ENCODE data around the gene MPEG1. TPM values are rescaled to one million over a fixed set of nuclear protein-coding genes. Genes with fewer than 3 reads are reported as not detected.
A peak's percentile ranks its signal among the peaks of the same experiment; 100 is the strongest.

MPEG1 gene
- total and polyA plus RNA-seq, 9 of the 15 experiments (the other 6 are each of a cell fraction or from before 2014, with no cell fraction given), result 0.07 TPM; not detected in 8

- in situ Hi-C loops (cut with MboI), result loop anchor here (25.0 kb wide), 1 partner anchor 505 kb away; no protein-coding TSS in a partner anchor
- TF ChIP-seq ZNF253 (CRISPR knock-in tag; conservative IDR thresholded peaks at IDR 0.05) (no peak), BDP1 (IDR thresholded peaks at IDR 0.05; ENCODE audit: insufficient read depth, insufficient read length) (no peak), CXXC5 (CRISPR knock-in tag; IDR thresholded peaks at IDR 0.05) (no peak), CBX1 (IDR thresholded peaks at IDR 0.05; ENCODE audit: low read depth) (no peak), RBM15 (IDR thresholded peaks at IDR 0.05; ENCODE audit: insufficient read depth, low read length) (no peak), MAFK (IDR thresholded peaks at IDR 0.05; ENCODE audit: low read length) (0 out of 2 replicates have a peak, but pooled peaks have one; percentile 5), MAFF (IDR thresholded peaks at IDR 0.05; ENCODE audit: low read length) (0 out of 2 replicates have a peak, but pooled peaks have one; percentile 31), ZNF316 (IDR thresholded peaks at IDR 0.05) (peak; percentile 47; the same call in 1 of the 2 replicates), C11orf30 (IDR thresholded peaks at IDR 0.05; ENCODE audit: low read depth) (peak; percentile 42; the same call in 1 of the 2 replicates)
- TF ChIP-seq, protein P1, sequence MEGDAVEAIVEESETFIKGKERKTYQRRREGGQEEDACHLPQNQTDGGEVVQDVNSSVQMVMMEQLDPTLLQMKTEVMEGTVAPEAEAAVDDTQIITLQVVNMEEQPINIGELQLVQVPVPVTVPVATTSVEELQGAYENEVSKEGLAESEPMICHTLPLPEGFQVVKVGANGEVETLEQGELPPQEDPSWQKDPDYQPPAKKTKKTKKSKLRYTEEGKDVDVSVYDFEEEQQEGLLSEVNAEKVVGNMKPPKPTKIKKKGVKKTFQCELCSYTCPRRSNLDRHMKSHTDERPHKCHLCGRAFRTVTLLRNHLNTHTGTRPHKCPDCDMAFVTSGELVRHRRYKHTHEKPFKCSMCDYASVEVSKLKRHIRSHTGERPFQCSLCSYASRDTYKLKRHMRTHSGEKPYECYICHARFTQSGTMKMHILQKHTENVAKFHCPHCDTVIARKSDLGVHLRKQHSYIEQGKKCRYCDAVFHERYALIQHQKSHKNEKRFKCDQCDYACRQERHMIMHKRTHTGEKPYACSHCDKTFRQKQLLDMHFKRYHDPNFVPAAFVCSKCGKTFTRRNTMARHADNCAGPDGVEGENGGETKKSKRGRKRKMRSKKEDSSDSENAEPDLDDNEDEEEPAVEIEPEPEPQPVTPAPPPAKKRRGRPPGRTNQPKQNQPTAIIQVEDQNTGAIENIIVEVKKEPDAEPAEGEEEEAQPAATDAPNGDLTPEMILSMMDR (IDR thresholded peaks at IDR 0.05 in 2 of 3, conservative IDR thresholded peaks at IDR 0.05 in 1 of 3; ENCODE audit: insufficient read depth in 2 of 3, low read depth in 1 of 3, low read length in 3 of 3), result peak; percentile 31 to 47 (median 31); a peak in 4 of 6 replicates
These were observed 30.1 kb downstream of the MPEG1 start for GRCh38 chr11:59182457-59183151.

More at GRCh38 chr11:59182457-59183151, 30.1 kb downstream of the MPEG1 start:
- ATAC-seq (peak; percentile 76), FAIRE-seq (no peak), DNase-seq (ENCODE audit: extremely low read depth in 1 of 4, low spot score in 3 of 4) (peak; percentile 16 to 36 (median 28))
- H3K9ac ChIP-seq (ENCODE audit: insufficient read depth in 1 of 2, low read depth in 2 of 2, low read length in 2 of 2), result no peak overlapping the region
- peaks cover 0 to 32% of the 10 kb centered on the region in 2 experiments; a peak in 3 of 5 replicates for H3K27me3 ChIP-seq (ENCODE audit: control insufficient read depth in 2 of 2, insufficient read depth in 2 of 2, low read length in 2 of 2)
- ChIA-PET POLR2A (no interaction called here), CTCF (ENCODE audit: low intra/inter-chr PET ratio) (interaction anchor here (0.8 kb wide), 1 partner anchor 103 kb away, joined by 4 read pairs; no protein-coding TSS in a partner anchor)
- no peak overlapping the region for H3K27ac ChIP-seq (ENCODE audit: extremely low read depth, low read depth, low read length)
- no peaks in the 10 kb centered on the region for H3K79me2 ChIP-seq (ENCODE audit: control insufficient read depth, insufficient read depth, low read length)
- no peaks in the 10 kb centered on the region for H3K9me1 ChIP-seq (ENCODE audit: control insufficient read depth, insufficient read depth, low read length)
- no peak overlapping the region for H3K4me3 ChIP-seq
- H3K36me3 ChIP-seq (ENCODE audit: control insufficient read depth, insufficient read depth, low read length), result no peaks in the 10 kb centered on the region
- whole genome bisulfite sequencing (ENCODE audit: insufficient coverage, low coverage, missing lambda C conversion rate), result 0% methylated on average over 4 of the region's 4 CpGs
- no peaks in the 10 kb centered on the region for H4K20me1 ChIP-seq (replicated peaks; ENCODE audit: control insufficient read depth, insufficient read depth, low read length)
- BruUV-seq (replicated peaks), result no TSS peak
- intact Hi-C loops (cut with micrococcal nuclease), result no loop called here
- no peak overlapping the region for H2AFZ ChIP-seq (ENCODE audit: low read depth, low read length)
- no peak overlapping the region for H3K4me2 ChIP-seq (ENCODE audit: insufficient read depth, low read length)
- peaks cover 0 to 6% of the 10 kb centered on the region in 2 experiments; a peak in 1 of 5 replicates for H3K4me1 ChIP-seq (replicated peaks in 1 of 2; ENCODE audit: control insufficient read depth in 2 of 2, insufficient read depth in 2 of 2, low read length in 2 of 2)
- H3K9me3 ChIP-seq (replicated peaks; ENCODE audit: control insufficient read depth, insufficient read depth, low read depth, low read length), result no peaks in the 10 kb centered on the region
